Caki2 (cell line): Measurements from ENCODE around the gene SEC14L5. TPM values are rescaled to one million over a fixed set of nuclear protein-coding genes. Genes with fewer than 3 reads are reported as not detected.

Source experiments
- DNase-seq: peaks from one replicate; pipeline ENCODE4 v3.0.0-alpha.2; 2015; ENCODE audit warnings: low read depth
- in situ Hi-C: cut with HindIII; loops from 2 replicates; pipeline ENCODE4 v1.10.0; 2016; ENCODE audit warnings: low sequenced_read_pairs, low pct_unique_long_range_greater_than_20kb, mixed read lengths
- total RNA-seq: library from RNA; depleted of rRNA; stranded (reverse); fragments of >200 nt; shearing (Covaris generic); gene quantifications from 2 replicates; pipeline ENCODE4 v1.2.3, GENCODE V29; 2014; ENCODE audit warnings: low replicate concordance

The SEC14L5 gene
- total RNA-seq, 1 experiment from 2014 or later = under 0.01 TPM

DNA sequence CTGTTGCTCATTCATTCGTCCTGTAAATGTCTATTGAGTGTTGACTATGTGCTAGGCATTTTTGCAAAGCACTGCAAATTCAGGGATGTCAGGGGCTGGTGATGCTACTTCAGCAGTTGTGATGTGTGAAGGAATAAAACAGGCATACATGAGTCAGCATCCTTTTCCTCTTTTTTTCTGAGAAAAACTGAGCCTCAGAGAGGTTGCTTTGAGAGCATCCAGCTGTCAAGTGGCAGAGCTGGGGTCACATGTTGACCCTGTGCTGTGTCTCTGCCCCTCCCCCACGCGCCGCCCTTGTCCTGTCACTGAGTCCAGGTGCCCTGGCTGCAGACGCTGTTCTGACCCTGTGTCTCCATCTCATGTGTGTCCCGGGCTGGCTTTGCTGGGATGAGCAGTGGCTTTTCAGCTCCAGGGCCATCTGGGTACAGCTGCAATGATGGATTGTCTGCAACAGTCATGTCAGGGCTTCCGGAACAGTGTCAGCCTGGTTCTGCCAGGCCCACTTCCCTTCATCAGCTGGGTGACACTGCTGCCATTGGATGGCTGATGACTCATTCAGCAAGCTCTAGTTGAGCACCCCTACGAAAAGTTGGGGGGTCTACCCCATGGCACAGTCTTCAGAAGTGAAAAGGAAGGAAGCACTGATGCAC, 14.9 kb downstream of the SEC14L5 start:
- no peak for DNase-seq
- in situ Hi-C loops = no loop called here

DNA sequence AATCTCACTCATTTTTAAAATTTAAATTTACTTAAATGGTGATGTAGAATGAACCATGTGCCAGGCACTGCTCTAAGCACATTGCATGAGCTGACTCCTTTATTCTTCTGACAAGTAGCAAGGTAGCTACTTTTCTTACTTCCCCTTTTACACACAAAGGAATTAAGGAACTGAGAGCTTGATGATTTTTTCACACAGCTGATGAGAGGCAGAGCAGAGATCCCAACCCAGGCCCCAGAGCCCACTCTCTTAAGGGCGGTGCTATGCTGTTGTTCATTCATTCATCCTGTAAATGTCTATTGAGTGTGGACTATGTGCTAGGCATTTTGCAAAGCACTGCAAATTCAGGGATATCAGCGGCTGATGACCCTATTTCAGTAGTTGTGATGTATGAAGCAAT, 17.9 kb downstream of the SEC14L5 start:
- in situ Hi-C loops = no loop called here
- no peak for DNase-seq

DNA sequence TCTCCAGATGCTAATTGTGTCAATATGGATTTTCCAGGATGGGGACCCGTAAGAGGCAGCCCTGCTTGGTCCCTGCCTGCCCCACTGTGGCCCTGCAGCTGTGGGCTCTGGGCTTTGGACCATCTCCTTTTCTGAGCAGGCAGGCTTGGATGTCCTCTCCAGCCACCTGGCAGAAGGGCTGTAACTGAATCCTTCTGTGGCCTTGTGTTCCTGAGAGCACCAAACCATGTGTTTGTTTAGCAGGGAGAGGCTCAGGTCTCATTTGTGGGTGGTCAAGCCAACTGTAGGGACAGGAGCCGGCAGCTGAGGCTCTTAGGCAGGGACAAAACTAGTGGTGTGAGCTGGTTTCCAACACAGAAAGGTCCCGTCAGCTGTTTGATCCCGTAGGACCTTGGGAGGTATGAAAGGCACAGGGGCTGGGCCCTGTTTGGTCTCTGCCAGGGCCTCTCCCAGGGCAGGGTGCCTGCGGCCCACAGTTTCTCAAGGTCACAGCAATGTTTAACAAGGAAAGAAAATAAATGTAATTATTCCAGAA, 18.5 kb downstream of the SEC14L5 start:
- in situ Hi-C loops = no loop called here
- DNase-seq = no peak

DNA sequence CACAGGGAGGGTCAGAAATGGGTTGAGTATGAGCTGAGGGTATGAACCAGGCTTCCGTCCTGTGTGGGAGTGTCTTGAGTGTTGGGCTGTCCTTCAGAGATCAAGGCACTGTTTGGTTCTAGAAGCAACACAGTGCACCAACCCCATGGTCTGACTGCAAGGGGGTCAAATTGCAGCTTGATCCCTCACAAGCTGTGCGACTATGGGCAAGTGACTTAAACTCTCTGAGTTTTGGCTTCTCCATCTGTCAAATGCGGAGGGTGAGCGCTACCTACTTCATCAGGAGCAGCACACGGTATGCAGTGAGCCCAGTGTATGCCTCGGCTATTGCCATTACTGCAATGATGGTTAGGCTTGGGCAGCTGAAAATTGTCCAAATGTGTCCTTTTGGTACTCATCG, 21.0 kb downstream of the SEC14L5 start:
- DNase-seq = no peak
- in situ Hi-C loops = no loop called here

DNA sequence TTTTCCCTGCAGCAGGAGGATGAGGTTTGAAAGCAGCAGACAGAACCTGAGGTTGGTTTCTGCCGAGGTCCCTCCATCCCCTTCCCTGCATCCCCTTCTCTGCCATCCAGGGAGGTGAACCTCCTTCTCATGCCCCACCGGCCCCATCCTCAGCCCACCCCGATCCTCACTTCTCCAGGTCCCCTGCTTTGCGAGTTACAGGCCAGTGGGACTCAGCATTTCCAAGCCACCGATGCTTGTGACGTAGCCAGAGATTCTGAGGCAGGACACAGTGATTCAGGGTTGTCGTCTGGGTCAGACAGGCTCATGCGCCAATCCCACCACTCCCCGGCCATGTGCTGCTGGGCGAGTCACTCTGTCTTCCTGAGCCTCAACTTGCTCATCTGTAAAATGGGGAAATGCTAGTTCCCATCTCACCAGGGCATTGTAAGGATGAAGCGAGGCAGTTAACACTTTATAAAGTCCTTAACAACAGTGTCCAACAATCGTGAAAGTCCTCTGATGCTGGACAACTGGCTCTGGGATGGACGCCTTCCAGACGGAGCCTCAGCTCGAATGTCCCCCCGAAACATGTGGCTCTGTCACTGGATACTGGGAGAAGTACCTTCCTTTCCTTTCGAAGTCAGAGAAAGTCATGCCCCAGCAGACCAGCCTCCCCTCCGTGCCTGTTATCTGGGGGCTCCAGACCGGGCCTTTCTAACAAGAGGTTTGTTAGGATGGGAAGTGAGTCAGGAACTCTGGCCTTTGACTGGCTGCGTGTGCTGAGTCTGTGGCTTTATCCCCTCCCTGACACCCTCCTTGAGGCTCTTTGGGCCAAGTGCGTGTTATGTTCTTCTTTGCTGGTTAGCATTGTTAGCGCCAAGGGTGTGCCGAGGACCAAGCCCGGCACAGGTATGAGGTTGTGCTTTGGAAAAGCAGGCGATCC, 21.9 kb downstream of the SEC14L5 start:
- in situ Hi-C loops = no loop called here
- DNase-seq = no peak

DNA sequence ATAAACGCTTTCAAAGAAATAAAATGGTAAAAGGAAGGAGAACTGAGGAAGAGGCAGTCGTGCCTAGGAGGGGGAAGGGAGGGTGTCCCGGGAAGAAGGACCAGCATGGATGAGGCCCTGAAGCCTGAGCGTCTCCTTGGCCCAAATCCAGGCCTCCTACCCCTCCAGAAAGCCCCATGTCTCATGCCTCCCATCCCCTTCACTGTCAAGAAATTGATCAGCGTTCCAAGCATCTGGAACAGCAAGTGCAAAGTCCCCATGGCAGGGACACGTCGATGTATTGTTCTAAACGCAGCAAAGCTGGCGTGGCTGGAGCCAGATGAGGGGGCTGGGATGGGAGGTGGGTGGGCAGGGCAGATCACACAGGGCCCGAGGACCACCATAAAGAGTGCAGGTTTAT, 22.6 kb downstream of the SEC14L5 start:
- no peak for DNase-seq
- in situ Hi-C loops = no loop called here

DNA sequence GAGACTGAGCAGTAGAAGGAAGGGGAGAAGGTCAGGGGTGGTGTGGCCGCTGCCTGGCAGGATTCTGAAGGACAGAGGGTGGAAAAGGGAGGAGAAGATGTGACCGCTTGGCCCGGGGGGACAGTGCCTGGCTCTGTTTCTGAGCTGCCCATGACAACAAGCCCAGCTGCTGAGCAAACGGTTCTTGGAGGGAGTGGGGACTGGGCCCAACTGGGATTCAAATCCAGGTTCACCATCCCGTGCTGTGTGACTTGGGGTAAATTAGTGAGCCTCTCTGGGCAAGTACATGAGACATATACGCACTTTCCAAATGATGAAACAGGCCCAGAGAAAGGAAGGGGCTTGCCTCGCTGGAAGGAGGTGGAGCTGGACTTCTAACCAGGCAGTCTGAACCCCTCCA, 23.3 kb downstream of the SEC14L5 start:
- no peak for DNase-seq

DNA sequence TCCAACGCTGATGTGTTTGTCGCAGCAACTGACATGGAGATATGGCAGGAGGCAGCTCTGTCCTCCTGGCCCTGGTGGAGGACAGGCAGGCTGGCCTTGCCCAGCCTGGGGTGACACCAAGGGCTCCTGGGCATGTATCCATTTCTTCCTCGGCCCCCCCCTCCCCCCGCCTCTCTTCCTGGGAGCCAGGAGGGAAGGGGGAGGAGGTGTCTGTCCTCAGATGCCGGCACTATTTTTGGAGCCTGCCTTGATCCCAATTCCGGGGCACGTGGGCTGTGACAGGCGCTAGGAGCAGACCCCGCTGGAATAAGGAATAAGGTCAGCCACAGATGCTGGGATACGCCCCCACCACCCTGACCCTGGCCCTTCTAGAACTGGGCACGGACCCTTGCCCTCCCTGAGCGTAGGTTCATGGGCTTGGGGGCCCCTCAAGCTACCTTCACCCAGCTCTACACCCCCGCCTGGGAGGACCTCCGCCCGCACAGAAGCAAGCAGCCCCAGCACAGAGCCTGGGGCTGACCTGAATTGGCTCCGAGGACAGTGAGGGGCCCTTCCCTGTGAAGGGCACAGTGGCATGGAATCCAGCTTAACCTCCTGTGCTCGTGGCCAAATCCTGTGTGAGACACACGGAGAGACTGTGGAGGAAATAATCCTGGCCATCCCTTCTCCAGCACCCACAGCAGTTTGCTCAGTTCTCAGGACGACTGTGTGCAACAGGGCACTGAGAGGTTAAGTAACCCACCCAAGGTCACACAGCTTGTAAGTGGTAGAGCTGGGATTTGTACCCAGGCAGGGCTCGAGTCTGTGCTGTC, 24.1 kb downstream of the SEC14L5 start:
- no peak for DNase-seq
- in situ Hi-C loops = no loop called here

More for the DNA sequence above, 23.3 kb downstream of the SEC14L5 start:
- in situ Hi-C loops = no loop called here

DNA sequence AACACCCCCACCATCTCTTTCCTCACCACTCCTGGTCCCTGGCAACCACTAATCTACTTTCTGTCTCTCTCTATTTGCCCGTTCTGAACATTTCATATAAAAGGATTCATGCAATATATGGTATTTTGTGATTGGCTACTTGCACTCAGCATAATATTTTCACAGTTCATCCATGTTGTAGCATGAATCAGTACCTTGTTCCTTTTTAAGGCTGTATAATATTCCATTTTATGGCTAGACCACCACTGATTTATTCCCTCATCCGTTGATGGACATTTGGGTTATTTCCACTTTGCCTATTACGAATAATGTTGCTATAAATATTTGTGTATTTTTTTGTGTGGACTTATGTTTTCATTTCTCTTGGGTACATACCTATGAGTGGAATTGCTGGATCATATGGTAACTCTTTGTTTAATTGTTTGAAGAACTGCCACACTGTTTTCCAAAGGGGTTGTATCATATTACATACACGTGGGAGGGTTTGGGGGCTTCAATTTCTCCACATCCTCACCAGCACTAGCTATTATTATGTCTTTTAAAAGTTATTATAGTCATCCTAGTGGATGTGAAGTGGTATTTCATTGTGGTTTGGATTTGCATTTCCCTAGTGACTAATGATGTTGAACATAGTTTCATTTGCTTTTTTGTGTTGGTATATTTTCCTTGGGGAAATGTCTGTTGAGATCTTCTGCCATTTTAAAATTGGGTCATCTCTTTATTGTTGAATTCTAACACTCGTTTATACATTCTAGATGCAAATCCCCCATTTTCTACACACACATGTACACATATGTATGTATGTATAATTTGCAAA, 26.3 kb downstream of the SEC14L5 start:
- DNase-seq = no peak
- in situ Hi-C loops = no loop called here

DNA sequence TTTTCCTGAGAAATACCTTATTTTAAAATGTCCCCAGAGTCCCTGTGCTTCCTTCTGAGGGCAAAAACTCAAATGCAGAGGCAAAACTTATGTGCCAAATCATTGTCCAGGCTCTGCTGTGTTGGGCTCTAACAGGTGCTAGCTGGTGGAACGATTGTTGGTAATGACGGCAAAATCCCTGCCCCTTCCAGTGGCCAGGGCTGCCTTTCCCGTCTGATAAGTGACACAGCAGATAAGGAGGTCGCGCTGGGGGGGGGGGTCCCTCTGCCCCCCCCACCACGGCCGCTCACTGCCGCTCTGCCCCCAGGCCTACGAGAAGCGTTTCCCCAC, 29.1 kb downstream of the SEC14L5 start:
- no peak for DNase-seq
- in situ Hi-C loops = no loop called here

DNA sequence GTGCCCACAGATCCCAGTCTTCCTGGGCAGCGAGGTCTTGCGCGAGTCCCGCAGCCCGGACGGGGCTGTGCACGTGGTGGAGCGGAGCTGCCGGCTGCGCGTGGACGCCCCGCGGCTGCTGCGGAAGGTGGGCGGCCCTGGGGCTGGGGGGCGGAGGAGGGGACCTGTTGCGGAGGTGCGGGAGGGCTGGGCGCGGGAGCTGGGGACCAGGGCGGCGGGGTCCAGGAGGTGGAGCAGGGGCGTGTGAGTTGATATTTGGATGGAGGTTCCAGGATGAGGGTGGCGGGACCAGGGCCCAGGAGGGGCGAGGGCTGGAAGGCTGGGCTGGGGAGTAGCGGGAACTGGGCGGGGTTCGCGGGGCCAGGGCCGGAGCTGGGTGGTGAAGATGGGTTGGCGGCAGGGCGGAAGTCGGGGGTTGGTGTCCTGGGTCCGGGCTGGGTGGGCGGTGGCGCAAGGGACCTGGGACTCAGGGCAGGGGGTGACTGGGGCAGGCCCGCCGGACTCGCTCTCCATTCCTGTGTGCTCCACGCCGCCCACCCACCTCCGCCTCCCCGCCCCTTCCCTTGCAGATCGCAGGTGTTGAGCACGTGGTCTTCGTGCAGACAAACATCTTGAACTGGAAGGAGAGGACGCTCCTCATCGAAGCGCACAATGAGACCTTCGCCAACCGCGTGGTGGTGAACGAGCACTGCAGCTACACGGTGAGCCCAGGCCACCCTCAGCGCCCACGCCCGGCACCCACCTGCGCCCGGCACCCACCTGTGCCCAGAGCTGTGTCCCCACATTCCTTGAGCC, 29.6 kb downstream of the SEC14L5 start:
- no peak for DNase-seq
- in situ Hi-C loops = no loop called here

DNA sequence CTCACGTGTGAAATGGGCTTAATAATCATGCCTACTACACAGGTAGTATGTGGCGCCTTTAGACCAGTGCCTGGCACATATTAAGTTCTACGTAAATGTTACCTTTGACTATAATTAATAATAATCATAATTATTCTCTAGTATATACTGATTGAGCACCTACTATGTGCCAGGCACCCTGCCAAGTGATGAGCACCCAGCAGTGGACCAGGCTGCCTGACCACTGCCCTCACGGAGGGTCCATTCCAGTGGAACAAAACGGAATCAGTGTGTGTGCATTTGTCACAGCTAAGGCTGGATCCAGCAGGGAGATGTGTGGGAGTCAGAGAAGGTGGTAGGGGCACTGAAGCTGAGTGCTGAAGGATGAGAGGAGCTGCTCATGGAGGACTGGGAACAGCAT, 30.5 kb downstream of the SEC14L5 start:
- in situ Hi-C loops = no loop called here
- DNase-seq = no peak

DNA sequence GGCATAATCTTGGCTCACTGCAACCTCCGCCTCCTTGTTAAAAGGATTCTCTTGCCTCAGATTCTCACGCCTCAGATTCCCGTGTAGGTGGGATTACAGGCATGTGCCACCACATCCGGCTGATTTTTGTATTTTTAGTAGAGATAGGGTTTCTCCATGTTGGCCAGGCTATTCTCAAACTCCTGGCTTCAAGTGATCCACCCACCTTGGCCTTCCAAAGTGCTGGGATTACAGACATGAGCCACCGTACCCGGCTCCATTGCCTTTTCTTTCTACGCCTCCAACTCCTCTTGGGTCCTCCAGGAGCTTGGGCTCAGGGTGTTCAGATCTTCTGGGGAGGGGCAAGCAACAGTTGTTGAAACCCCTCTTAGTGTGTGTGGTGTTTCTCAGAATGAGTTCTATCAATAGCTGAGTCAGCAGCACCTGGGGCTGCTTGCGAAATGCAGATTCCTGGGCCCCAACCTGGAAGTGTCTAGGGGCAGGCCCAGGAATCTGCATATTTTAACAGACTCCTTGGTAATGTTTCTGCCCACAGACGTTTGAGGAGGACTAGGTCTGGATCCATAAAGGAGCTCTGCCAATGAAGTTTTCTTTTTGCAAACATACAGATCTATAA, 31.4 kb downstream of the SEC14L5 start:
- in situ Hi-C loops = no loop called here
- no peak for DNase-seq

DNA sequence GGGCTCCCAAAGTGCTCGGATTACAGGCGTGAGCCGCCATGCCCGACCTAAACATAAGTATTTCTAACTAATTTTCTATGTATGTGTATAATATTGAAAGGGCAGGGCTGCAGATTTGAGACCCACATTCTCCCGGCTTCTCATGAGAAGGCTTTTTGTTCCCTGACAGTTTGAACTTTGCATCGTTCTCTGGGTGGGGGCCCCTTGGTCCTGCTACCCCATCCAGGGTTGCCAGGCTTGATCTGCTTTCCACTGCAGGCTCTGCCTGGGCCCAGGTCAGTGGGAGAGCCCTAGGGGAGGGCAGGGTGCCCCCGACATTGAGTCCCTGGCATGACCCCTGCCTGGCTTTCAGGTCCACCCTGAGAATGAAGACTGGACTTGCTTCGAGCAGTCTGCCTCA, 32.3 kb downstream of the SEC14L5 start:
- no peak for DNase-seq
- in situ Hi-C loops = no loop called here

DNA sequence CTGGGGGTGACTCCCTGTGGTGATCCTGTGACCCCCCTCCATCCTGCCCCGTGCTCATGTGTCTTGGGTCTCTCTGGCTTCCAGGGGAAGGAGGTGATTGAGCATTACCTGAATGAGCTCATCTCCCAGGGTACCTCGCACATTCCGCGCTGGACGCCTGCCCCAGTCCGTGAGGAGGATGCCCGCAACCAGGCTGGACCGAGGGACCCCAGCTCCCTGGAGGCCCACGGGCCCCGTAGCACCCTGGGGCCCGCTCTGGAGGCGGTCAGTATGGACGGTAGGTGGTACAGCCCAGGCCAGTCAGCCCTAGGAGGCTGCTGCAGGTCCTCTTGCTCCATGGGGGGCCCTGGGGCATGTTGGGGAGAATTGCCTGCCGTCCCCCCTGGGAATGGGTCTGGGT, 33.6 kb downstream of the SEC14L5 start:
- in situ Hi-C loops = no loop called here
- DNase-seq = no peak

DNA sequence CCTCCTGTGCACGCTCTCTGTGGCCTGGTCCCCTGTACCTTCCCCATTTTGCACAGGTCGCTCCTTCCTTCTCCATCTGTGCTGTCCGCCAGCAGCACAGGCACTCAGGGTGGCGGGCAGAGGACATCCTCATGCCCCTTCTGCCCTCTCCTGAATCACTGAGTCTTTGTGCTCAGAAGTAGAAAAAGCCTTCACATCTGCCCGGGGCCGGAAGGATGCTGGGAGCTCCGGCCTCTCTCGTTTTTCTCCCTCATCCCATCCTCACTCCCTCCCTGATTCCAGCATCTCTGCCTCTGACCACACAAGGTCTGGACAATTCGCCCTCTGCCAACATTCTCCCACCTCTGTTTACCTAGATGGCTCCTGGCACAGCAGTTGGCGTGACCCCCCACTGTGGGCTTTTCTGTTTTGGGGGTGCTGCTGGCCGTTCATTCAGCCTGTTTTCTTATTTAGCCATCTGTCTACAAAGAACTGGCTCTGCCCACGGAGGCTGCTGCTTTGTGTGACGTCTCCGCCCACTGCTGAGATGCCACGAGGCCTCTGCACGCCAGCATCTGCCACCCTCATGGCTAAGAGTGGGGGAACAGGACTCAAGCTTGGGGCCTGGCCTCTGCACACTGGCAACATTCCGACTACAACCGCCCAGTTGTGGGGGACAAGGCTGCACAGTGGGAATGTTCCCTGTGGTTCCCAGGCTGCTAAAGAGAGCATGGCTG, 36.7 kb downstream of the SEC14L5 start:
- in situ Hi-C loops = no loop called here
- no peak for DNase-seq
